ENCODE results near the gene GASK1A. TPM values are rescaled to one million over a fixed set of nuclear protein-coding genes. Genes with fewer than 3 reads are reported as not detected.

The GASK1A gene
- total RNA-seq, 1 donor from 2014 or later, result 2.1 TPM

GRCh38 chr3:43046583-43046982 lies 67.5 kb downstream of the GASK1A start:
- no peak for DNase-seq (ENCODE audit: low read depth, low spot score)
- H3K9me3 Mint-ChIP-seq, result peaks cover 25% of the 10 kb centered on the region
- no peaks in the 10 kb centered on the region for H3K27me3 Mint-ChIP-seq (ENCODE audit: low read depth)
- no peak for TF ChIP-seq CTCF (conservative IDR thresholded peaks at IDR 0.05)
- no peak overlapping the region for H3K27ac Mint-ChIP-seq (ENCODE audit: unreplicated experiment)
- H3K4me3 Mint-ChIP-seq, result no peak overlapping the region
- no peaks in the 10 kb centered on the region for H3K4me1 Mint-ChIP-seq
- H3K36me3 Mint-ChIP-seq (ENCODE audit: low read depth), result peaks cover 6% of the 10 kb centered on the region

- peaks cover 11% of the 10 kb centered on the region for H3K36me3 Mint-ChIP-seq (ENCODE audit: low read depth)
- H3K4me1 Mint-ChIP-seq, result no peaks in the 10 kb centered on the region
- peaks cover 27% of the 10 kb centered on the region for H3K9me3 Mint-ChIP-seq
- H3K4me3 Mint-ChIP-seq, result no peak overlapping the region
- no peak for DNase-seq (ENCODE audit: low read depth, low spot score)
- no peak overlapping the region for H3K27ac Mint-ChIP-seq (ENCODE audit: unreplicated experiment)
- no peak for TF ChIP-seq CTCF (conservative IDR thresholded peaks at IDR 0.05)
- peaks cover 3% of the 10 kb centered on the region for H3K27me3 Mint-ChIP-seq (ENCODE audit: low read depth)
Measured at GRCh38 chr3:43048470-43048869, 69.4 kb downstream of the GASK1A start.

- peaks cover 9% of the 10 kb centered on the region for H3K9me3 Mint-ChIP-seq
- TF ChIP-seq CTCF (conservative IDR thresholded peaks at IDR 0.05), result no peak
- peaks cover 8% of the 10 kb centered on the region for H3K36me3 Mint-ChIP-seq (ENCODE audit: low read depth)
- no peaks in the 10 kb centered on the region for H3K4me1 Mint-ChIP-seq
- no peak for DNase-seq (ENCODE audit: low read depth, low spot score)
- no peak overlapping the region for H3K27ac Mint-ChIP-seq (ENCODE audit: unreplicated experiment)
- no peak overlapping the region for H3K4me3 Mint-ChIP-seq
- H3K27me3 Mint-ChIP-seq (ENCODE audit: low read depth), result peaks cover 3% of the 10 kb centered on the region
Measured at GRCh38 chr3:43053291-43053690, 74.2 kb downstream of the GASK1A start.

- TF ChIP-seq CTCF (conservative IDR thresholded peaks at IDR 0.05), result no peak
- peaks cover 3% of the 10 kb centered on the region for H3K27me3 Mint-ChIP-seq (ENCODE audit: low read depth)
- no peak for DNase-seq (ENCODE audit: low read depth, low spot score)
- no peaks in the 10 kb centered on the region for H3K4me1 Mint-ChIP-seq
- no peak overlapping the region for H3K4me3 Mint-ChIP-seq
- peaks cover 5% of the 10 kb centered on the region for H3K36me3 Mint-ChIP-seq (ENCODE audit: low read depth)
- H3K9me3 Mint-ChIP-seq, result peaks cover 9% of the 10 kb centered on the region
- H3K27ac Mint-ChIP-seq (ENCODE audit: unreplicated experiment), result no peak overlapping the region
Measured at GRCh38 chr3:43054754-43055153, 75.6 kb downstream of the GASK1A start.

GRCh38 chr3:43055393-43055792 lies 76.3 kb downstream of the GASK1A start:
- H3K4me3 Mint-ChIP-seq, result no peak overlapping the region
- peaks cover 5% of the 10 kb centered on the region for H3K36me3 Mint-ChIP-seq (ENCODE audit: low read depth)
- H3K4me1 Mint-ChIP-seq, result no peaks in the 10 kb centered on the region
- H3K27me3 Mint-ChIP-seq (ENCODE audit: low read depth), result peaks cover 3% of the 10 kb centered on the region
- peaks cover 6% of the 10 kb centered on the region for H3K9me3 Mint-ChIP-seq
- H3K27ac Mint-ChIP-seq (ENCODE audit: unreplicated experiment), result no peak overlapping the region
- DNase-seq (ENCODE audit: low read depth, low spot score), result no peak
- TF ChIP-seq CTCF (conservative IDR thresholded peaks at IDR 0.05), result no peak

All from neural crest cell (in vitro differentiated cells).